NCI-H1105 treated with DMSO at 0.1 percent for 48 hours (cell line): ENCODE measurements around the gene HSPA14.
A peak's percentile ranks its signal among the peaks of the same experiment; 100 is the strongest.
"Not testable (repeated sequence)": the region's sequence is repeated elsewhere in the genome, so short reads cannot be mapped to it uniquely, and the experiment has no call there.

Experiments
- DNase-seq: peaks from one replicate; lab custom pipeline; 2025; lab: John Stamatoyannopoulos, UW

The HSPA14 gene

DNA sequence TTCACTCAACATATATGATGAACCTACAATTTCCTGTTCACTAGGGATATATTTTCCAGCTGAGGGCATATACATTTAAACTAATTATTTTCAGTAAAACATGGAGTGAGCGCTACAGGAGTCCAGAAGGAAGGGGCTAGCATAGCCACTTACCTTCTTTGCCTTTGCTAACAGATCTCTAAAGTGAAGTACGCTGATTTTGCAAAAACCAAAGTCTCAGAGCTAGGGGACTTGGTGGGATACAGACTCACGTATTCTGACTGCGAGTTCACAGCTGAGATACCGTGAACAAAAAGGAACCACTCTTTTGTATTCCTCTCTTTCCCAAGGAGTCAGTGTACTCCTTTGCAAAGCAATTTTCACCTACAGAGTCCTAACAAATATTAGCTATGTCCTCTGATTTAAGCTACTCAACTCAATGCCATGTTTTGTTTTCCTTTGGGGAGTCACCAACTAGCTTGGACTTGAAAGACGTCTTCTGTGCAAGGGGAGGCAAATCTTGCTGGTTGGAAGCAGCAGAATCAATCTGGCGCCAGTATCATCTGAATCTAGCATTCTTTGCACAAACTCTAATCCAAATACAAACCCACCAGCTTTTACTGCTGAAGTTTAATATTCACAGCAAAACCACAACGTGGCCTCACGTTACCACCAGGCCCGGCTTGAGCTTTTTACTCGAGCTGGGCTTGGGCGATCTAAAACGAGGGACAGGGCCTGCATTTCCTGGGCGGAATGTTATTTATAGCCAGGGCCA is 926 bp upstream of the HSPA14 start:
- DNase-seq = no peak

DNA sequence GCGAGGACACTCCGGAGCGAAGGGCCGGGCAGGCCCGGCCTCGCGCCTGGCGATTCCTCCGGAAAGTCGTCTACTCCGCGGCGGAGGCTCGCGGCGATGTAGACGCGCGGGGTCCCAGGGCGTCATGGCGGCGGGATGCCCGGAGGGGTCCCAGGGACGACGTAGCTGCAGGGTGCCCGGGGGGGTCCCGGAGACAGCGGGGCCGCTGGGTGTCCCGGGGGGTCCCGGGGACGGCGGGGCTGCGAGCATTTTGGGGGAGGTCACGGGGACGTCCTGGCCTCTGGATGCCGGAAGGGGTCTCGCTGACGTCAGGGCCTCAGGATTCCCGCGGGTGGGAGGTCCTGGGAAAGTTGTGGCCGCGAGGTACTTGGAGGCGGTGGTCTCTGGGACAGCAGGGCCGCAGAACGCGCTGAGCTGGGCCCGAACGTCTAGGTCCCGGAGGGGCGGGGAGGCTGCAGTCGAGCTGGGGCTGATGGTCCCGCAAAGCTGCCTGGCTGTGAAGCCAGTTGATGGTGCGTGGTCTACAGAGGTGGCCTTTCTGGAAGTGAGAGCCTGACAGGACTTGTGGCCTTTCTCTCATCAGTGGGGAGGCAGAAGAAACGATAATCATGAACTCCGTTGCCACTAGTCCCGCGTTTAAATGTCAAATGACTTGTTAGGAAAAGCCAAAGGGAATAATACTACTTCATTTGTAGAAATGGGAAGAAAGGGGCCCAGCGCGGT is 637 bp downstream of the HSPA14 start:
- DNase-seq = no peak

DNA sequence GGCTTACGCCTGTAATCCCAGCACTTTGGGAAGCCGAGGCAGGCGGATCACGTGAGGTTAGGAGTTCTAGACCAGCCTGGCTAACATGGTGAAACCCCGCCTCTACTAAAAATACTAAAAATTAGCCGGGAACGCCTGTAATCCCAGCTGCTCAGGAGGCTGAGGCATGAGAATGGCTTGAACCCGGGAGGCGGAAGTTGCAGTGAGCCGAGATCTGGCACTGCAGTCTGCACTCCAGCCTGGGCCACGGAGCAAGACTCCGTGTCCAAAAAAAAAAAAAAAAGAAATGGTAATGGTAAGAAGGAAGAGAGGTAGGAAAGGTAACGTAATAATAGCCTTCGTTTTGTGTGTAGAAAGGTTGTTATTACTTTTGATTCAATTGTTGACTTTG is 1.2 kb downstream of the HSPA14 start:
- DNase-seq = no peak

DNA sequence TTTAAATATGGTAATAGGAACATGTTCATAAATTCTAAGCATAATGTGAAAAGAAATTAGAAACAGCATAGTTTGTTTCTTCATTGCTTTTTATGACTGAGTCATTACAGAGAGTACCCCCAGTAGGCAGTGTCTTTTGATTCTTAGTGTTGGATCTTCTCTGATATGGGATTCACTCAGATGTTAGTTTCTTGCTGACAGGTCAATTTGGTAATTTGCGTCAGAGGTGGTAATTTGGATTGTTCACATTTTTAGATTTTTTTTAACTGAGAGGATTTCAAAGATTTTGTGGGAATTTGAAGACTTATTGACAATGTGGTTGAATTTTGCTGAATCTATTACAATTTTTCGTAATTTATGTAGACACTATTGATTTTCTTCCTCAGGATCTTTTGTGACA is 2.1 kb downstream of the HSPA14 start:
- DNase-seq = no peak

DNA sequence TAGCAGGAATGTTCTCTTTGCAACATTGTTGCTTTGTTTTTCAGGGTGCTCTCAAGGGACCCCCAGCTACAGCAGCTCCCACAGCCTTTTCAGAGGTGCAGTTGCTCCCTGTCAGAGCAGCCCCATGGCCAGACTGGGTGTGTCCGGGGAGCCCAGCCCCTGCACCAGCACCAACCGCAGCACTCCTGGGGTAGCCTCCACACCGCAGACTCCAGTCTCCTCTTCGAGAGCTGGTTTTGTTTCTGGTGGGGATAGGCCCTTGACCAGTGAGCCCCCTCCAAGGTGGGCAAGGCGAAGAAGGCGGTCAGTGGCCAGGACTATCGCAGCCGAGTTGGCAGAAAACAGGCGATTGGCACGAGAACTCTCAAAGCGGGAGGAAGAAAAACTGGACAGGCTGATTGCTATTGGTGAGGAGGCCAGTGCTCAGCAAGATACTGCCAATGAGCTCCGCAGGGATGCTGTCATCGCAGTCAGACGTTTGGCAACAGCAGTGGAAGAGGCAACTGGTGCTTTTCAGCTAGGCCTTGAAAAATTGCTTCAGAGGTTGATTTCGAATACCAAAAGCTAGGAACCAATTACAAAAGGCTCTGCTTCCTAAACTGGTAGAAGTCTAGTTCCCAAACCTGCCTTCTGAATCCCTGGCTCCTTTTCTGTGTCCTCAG is 5.4 kb downstream of the HSPA14 start:
- DNase-seq = no peak

DNA sequence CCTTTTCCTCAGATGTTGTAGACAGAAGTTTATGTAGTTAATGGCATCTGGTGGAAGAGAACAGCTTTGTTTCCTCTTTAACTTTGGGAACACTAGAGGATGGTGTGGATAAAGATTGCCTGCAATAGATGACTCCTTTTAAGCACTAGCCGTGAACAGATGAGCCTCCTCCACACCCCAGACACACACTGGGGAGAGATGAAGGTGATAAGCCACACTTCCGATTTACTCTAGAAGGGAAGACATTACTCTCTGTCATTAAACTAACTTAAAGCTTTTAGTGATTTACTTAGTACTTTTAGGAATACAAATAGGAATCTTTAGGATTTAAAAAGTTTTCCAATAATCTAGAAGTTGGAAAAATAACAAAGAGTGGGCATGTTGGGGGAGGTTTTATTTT is 6.8 kb downstream of the HSPA14 start:
- no peak for DNase-seq

DNA sequence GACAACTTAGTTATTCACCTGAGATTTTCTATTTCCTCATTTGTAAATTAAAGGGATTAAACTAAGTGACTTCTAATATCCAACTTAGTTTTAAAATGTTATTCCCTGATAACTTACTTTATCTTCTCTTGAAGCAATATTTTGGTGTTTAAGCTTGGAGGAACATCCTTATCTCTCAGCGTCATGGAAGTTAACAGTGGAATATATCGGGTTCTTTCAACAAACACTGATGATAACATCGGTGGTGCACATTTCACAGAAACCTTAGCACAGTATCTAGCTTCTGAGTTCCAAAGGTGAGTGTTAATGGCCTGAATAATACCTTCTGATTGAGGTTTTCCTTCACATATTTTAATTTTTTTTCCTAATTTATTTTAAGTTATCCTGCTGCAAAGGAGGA is 14.1 kb downstream of the HSPA14 start:
- no peak for DNase-seq

DNA sequence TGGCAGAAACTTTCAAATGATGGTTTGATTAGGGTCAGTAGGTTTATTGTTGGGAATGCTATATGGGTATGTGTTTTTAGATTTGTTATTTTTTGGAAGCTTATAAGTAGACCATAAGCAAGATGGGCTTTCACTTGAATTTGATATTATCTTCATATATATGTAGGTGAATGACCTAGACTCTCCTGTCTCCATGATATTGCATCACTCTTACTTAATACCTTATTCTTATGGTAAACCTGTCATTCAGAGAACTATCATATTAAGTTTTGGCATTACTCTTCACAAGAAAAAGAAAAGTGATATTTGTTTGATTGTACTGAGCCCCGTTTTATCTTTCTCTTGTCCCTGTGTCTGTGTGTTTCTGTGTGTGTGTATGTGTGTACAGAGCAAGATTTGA is 17.3 kb downstream of the HSPA14 start:
- DNase-seq = no peak

DNA sequence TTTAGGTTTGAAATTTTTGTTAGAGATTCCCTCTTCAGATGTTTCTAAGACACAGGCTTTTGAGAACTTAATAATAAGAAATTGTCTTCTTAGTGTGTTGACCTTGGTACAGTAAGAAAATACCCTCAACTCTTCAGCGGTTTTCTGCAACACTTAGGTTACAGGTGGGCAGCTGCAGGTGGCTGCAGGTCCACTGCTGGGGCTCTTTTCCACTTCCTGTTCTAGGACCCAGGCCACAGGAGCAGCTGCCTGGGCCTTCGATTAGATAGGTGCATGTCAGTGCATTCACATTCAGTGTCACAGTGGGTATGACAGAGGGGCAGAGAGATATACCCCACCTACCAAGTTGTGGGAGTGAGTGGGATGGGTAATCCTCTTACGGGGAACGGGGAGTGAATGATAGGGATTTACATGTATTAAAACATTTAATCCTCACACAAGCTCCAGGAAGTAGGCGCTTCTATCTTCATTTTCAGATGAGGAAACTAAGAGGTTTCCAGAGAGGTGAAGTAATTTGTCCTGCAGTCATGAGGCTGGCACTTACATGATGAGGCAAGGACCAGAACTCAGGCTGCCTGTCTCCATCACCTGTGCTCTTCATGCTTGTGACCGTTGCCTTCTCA is 20.3 kb downstream of the HSPA14 start:
- DNase-seq = no peak

DNA sequence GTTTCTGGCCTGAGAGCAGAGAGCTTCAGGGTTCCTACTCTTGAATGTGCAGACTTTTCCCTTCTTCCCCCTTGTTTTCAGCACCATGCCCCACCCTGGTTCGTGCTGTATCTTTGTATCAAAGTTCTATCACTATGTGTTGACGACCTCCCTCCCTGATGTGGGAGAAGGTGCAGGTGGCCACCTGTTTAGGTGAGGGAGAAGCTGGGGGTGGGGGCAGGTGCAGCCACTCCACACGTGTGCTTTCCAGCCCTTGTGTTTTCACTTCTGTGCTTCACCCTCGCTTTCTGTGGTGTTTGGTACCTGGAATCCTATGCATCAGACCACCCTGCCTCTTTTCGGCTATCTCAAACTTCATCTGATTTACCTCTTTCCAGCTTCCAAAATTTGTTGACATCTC is 20.9 kb downstream of the HSPA14 start:
- DNase-seq = no peak

DNA sequence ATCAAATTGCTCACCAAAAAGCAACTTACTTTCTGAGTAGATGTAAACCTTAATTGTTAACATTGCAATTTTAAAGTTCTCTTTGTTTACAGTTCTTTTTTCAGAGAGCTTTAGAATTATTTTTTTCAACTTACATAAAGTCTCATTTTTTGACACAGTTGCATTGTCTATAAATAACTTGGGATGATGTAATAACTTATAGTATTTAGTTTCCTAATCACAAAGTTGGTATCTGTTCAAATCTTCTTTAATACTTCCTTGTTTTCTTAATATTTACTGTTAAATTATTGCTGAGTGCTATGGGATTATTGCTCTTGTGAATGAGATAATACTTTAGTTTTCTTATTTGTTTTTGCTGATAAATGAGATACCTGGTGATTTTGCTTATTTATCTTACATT is 21.7 kb downstream of the HSPA14 start:
- DNase-seq = no peak

DNA sequence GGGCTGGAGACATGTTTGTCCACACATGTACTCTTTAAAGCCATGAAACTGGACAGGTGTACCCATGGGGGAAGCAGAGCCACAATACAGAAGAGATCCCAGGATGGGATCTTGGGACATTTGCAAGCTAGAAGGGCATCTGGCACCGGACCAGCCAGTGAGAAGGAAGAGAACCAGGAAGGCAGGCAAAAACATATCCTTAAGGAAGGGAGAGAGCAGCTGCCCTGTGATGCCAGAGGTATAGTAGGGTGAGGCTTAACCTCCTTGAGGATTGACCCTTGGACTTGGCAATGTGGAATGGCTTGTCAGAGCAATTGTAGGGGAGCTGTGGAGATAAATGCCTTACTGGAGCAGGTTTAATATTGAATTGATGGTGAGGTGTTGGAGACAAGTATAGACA is 22.7 kb downstream of the HSPA14 start:
- DNase-seq = no peak

DNA sequence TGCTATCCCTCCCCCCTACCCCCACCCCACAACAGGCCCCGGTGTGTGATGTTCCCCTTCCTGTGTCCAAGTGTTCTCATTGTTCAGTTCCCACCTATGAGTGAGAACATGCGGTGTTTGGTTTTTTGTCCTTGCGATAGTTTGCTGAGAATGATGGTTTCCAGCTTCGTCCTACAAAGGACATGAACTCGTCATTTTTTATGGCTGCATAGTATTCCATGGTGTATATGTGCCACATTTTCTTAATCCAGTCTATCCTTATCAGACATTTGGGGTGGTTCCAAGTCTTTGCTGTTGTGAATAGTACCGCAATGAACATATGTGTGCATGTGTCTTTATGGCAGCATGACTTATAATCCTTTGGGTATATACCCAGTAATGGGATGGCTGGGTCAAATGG is 26.4 kb downstream of the HSPA14 start:
- not testable (repeated sequence) for DNase-seq

DNA sequence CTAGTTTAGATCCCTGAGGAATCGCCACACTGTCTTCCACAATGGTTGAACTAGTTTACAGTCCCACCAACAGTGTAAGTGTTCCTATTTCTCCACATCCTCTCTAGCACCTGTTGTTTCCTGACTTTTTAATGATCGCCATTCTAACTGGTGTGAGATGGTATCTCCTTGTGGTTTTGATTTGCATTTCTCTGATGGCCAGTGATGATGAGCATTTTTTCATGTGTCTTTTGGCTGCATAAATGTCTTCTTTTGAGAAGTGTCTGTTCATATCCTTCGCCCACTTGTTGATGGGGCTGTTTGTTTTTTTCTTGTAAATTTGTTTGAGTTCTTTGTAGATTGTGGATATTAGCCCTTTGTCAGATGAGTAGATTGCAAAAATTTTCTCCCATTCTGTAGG is 26.8 kb downstream of the HSPA14 start:
- DNase-seq = not testable (repeated sequence)

DNA sequence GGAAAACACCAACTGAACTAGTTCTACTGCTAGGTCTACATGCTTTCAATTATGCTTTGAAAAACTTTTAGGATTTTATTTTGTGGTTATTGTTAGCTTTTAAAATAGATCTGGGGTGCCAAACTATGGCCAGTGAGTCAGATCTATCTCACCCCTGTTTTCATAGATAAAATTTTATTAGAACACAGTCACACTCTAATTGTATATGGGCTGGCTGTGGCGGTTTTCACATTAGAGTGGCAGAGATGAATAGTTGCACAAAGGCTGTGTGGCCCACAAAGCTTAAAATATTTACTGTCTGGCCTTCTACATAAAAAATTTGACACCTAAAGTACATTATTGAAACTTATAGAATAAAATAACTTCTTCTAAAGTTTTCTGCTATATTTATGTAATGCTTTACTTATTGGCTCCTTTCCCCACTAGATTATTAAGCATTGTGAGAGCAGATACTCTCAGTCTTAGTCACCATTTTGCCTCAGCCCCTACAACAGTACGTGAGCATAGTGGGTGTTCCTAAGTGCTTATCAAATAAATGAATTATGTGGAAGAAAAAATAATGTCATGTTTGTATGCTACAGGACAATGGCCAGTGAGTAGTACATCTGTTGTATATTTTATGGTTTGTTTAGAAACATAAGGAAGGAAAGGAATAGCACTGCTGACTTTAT is 35.1 kb downstream of the HSPA14 start:
- no peak for DNase-seq

DNA sequence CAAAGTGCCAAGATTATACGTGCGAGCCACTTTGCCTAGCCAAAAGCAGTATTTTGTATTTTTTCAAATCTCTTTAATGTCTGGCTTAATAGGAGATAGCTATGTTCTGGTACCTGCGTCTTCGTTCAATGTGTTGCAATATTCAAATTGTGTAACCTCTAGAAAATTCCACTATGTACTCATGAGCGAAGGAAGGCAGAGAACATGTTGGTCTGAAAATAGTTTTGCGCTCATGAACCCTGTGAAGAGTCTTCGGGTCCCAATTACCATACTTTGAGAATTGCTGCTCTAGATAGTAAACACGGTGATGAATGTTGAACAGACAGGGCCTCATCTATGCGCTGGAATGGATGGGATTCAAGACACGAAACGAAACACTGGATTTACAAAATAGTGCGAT is 37.8 kb downstream of the HSPA14 start:
- DNase-seq = no peak

DNA sequence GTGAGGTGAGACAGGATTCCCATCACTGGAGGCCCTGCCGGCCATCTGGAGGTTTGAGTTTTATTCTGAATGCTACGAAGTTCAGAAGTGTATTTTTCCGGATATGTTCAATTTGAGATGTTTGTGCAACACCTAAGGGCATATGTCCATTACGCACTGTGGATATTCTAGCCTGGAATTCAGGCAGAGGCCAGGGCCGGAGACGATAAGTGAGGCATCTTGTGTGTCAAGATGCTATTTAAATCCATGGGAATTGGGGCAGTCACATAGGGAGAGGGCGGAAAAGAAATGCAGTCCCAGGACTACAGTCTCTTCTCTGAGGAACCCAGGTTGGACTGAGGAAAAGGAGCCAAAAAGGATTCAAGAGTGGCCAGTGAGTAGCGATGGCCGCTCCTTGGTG is 38.7 kb downstream of the HSPA14 start:
- DNase-seq = no peak

DNA sequence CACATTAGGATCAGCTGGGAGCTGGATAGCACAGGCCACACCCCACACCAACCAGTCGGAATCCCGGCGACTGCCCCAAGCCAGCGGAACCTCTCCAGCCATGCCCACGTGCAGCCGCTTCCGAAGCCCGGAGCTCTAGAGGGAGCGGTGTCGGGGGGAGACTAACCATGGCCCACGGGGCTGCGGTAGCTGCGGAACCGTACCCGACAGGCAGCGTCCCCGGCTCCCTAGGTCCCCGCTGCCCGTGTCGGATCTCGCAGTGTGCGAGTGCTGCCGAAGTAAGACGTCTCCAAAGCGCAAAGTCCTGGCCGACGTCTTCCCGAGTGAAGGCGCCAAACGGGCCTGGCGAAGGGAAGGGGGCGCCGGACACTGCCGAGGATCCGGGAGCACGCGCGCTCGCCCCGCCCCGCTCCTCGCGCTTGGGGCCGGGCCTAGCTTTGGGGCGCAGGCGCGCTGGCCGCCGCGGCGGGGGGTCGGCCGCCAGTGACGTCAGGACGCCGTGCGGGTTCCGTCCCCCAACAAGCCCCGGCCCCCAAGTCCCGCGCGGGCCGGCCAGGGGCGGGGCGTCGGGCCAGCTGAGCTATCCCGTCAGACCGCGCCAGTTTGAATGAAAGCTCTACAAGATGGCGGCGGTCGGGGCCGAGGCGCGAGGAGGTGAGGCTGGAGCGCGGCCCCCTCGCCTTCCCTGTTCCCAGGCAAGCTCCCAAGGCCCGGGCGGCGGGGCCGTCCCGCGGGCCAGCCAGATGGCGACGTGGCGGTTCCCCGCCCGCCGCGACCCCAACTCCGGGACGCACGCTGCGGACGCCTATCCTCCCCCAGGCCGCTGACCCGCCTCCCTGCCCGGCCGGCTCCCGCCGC is 40.4 kb downstream of the HSPA14 start, which contains the start of gene SUV39H2:
TSS of gene SUV39H2 (plus strand) at position 601 of the 858 bp plus-strand sequence. CDS start at position 624, 23 bp downstream.
- peak; percentile 79 for DNase-seq

DNA sequence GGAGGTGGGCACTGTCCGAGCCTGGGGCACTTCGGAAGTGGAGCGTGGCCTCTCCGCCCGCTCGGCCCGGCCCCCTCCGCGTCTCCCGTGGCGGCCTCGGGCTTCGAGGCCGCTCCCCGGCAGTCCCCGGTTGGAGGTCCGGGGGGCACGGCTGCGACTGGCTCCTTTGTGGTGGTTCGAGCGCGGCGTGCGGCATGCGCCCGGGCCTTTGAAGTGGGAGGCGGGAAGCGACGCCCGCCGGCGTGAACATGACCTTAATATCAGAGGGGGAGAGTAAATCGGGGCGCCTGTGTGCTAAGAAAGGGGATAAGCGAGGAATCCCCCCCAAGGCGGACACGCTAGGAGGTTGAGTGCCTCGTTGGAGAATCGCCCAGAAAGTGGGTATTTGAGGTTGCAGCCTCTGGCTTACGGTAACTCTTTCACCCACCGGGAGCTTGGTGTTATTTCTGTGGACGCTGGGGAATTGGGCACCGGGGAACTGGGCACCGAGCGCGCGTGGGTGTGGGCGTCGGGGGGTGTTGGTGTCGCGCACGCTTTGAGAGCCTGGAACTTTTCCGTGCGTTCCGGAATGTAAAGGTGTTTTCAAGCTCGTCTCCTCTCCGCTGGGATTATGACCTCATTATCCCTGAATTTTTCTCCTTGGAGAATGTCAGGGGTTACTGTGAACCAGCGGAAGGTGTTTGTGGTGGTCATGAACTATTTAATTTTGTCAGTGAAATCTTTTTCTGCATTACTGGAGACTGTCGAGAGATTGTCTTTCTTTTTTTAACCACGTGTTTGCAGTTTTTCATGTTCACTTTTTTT is 41.2 kb downstream of the HSPA14 start:
- no peak for DNase-seq

DNA sequence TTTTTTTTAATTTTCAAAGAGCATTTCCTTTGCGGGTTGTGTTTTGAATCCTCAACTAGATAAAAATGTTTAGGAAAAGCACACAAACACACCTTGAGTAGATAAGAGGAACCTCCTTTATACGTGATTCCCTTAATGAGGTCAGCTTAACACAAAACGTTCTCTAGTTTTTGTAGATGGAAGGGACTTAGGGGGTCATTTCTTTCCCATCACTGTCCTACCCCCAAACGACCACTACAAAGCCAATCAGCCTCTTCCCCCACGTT is 41.8 kb downstream of the HSPA14 start:
- no peak for DNase-seq

DNA sequence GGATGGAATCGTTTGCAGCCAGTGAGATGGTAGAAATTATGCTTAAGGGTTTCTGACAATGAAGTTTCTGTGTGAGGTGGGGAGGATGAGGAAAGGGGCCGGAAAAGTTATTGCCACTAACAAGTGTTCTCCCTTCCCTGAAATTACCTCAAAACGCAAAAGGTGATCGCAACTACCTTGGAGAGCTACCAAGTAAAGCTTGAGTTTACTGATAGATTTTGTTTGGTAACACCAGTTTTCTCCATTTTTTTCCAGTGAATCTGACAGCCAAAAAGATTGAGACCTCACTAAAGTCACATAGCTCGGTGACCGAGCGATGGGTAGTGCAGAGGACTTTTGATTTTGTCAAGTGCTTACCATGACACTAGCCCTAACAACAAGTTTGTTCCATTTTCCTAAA is 42.1 kb downstream of the HSPA14 start:
- DNase-seq = no peak
